ENCODE data around the gene OTOP2. TPM values are rescaled to one million over a fixed set of nuclear protein-coding genes. Genes with fewer than 3 reads are reported as not detected.

OTOP2 gene
- total and polyA plus RNA-seq, 9 donors: not detected

Other genes with a start within 250 kb of the OTOP2 start
- 0.22 TPM for gene CD300LF, start 211.3 kb upstream of the OTOP2 start, total RNA-seq
- gene CD300LF, start 211.3 kb upstream of the OTOP2 start, polyA plus RNA-seq (ENCODE audit: insufficient read depth in 1 of 8, insufficient read length in 8 of 8, low replicate concordance in 1 of 8): under 1 TPM; 0.21 to 0.65 (median 0.47) TPM
- gene RAB37, start 187.0 kb upstream of the OTOP2 start, total RNA-seq: 0.53 TPM
- gene RAB37, start 187.0 kb upstream of the OTOP2 start, polyA plus RNA-seq (ENCODE audit: insufficient read depth in 1 of 8, insufficient read length in 8 of 8, low replicate concordance in 1 of 8): 1 to 10 TPM in 5 of 8 donors, under 1 TPM in 3; 0.80 to 1.7 (median 1.1) TPM
- 3.5 TPM for gene NHERF1, start 175.6 kb upstream of the OTOP2 start, total RNA-seq
- gene NHERF1, start 175.6 kb upstream of the OTOP2 start, polyA plus RNA-seq (ENCODE audit: insufficient read depth in 1 of 8, insufficient read length in 8 of 8, low replicate concordance in 1 of 8): 10 to 100 TPM in 2 of 8 donors, 1 to 10 TPM in 6; 5.3 to 24.4 (median 8.2) TPM
- 34.0 TPM for gene NAT9, start 147.9 kb upstream of the OTOP2 start, total RNA-seq
- 10 to 100 TPM; 35.3 to 48.6 (median 37.7) TPM for gene NAT9, start 147.9 kb upstream of the OTOP2 start, polyA plus RNA-seq (ENCODE audit: insufficient read depth in 1 of 8, insufficient read length in 8 of 8, low replicate concordance in 1 of 8)
- gene GRIN2C, start 64.4 kb upstream of the OTOP2 start, total RNA-seq: 2.3 TPM
- 1 to 10 TPM in 4 of 8 donors, under 1 TPM in 4; 0.64 to 1.6 (median 0.99) TPM for gene GRIN2C, start 64.4 kb upstream of the OTOP2 start, polyA plus RNA-seq (ENCODE audit: insufficient read depth in 1 of 8, insufficient read length in 8 of 8, low replicate concordance in 1 of 8)
- 2.7 TPM for gene FDXR, start 51.3 kb upstream of the OTOP2 start, total RNA-seq
- 1 to 10 TPM; 2.4 to 5.4 (median 3.0) TPM for gene FDXR, start 51.3 kb upstream of the OTOP2 start, polyA plus RNA-seq (ENCODE audit: insufficient read depth in 1 of 8, insufficient read length in 8 of 8, low replicate concordance in 1 of 8)
- gene FADS6, start 30.6 kb upstream of the OTOP2 start, total RNA-seq: not detected
- gene FADS6, start 30.6 kb upstream of the OTOP2 start, polyA plus RNA-seq (ENCODE audit: insufficient read depth in 1 of 8, insufficient read length in 8 of 8, low replicate concordance in 1 of 8): under 1 TPM in 5 of 8 donors, not detected in 3; 0.07 to 0.56 (median 0.09) TPM
- not detected for gene USH1G, start 1.0 kb upstream of the OTOP2 start, total RNA-seq
- gene USH1G, start 1.0 kb upstream of the OTOP2 start, polyA plus RNA-seq (ENCODE audit: insufficient read depth in 1 of 8, insufficient read length in 8 of 8, low replicate concordance in 1 of 8): under 1 TPM in 4 of 8 donors, not detected in 4; 0.02 to 0.53 (median 0.07) TPM
- gene OTOP3, start 11.6 kb downstream of the OTOP2 start, total RNA-seq: not detected
- gene OTOP3, start 11.6 kb downstream of the OTOP2 start, polyA plus RNA-seq (ENCODE audit: insufficient read depth in 1 of 8, insufficient read length in 8 of 8, low replicate concordance in 1 of 8): under 1 TPM in 1 of 8 donors, not detected in 7; 0.89 TPM
- gene HID1, start 48.5 kb downstream of the OTOP2 start, total RNA-seq: 2.7 TPM
- 10 to 100 TPM in 1 of 8 donors, 1 to 10 TPM in 7; 4.3 to 12.6 (median 6.8) TPM for gene HID1, start 48.5 kb downstream of the OTOP2 start, polyA plus RNA-seq (ENCODE audit: insufficient read depth in 1 of 8, insufficient read length in 8 of 8, low replicate concordance in 1 of 8)
- gene CDR2L, start 63.4 kb downstream of the OTOP2 start, total RNA-seq: 3.4 TPM
- gene CDR2L, start 63.4 kb downstream of the OTOP2 start, polyA plus RNA-seq (ENCODE audit: insufficient read depth in 1 of 8, insufficient read length in 8 of 8, low replicate concordance in 1 of 8): 10 to 100 TPM in 2 of 8 donors, 1 to 10 TPM in 6; 7.7 to 12.2 (median 8.9) TPM
- 34.0 TPM for gene MRPL58, start 88.4 kb downstream of the OTOP2 start, total RNA-seq
- gene MRPL58, start 88.4 kb downstream of the OTOP2 start, polyA plus RNA-seq (ENCODE audit: insufficient read depth in 1 of 8, insufficient read length in 8 of 8, low replicate concordance in 1 of 8): 10 to 100 TPM; 17.6 to 25.2 (median 21.1) TPM
- 332 TPM for gene ATP5PD, start 122.7 kb downstream of the OTOP2 start, total RNA-seq
- 100 to 1,000 TPM; 216 to 280 (median 246) TPM for gene ATP5PD, start 122.7 kb downstream of the OTOP2 start, polyA plus RNA-seq (ENCODE audit: insufficient read depth in 1 of 8, insufficient read length in 8 of 8, low replicate concordance in 1 of 8)
- 16.8 TPM for gene KCTD2, start 123.0 kb downstream of the OTOP2 start, total RNA-seq
- 10 to 100 TPM; 19.8 to 24.7 (median 22.2) TPM for gene KCTD2, start 123.0 kb downstream of the OTOP2 start, polyA plus RNA-seq (ENCODE audit: insufficient read depth in 1 of 8, insufficient read length in 8 of 8, low replicate concordance in 1 of 8)
- 4.4 TPM for gene SLC16A5, start 163.7 kb downstream of the OTOP2 start, total RNA-seq
- 10 to 100 TPM in 2 of 8 donors, 1 to 10 TPM in 6; 7.8 to 12.7 (median 8.4) TPM for gene SLC16A5, start 163.7 kb downstream of the OTOP2 start, polyA plus RNA-seq (ENCODE audit: insufficient read depth in 1 of 8, insufficient read length in 8 of 8, low replicate concordance in 1 of 8)
- gene ARMC7, start 185.7 kb downstream of the OTOP2 start, total RNA-seq: 2.4 TPM
- 1 to 10 TPM; 6.2 to 7.9 (median 7.5) TPM for gene ARMC7, start 185.7 kb downstream of the OTOP2 start, polyA plus RNA-seq (ENCODE audit: insufficient read depth in 1 of 8, insufficient read length in 8 of 8, low replicate concordance in 1 of 8)
- 55.6 TPM for gene NT5C, start 207.5 kb downstream of the OTOP2 start, total RNA-seq
- 10 to 100 TPM; 38.3 to 53.8 (median 42.4) TPM for gene NT5C, start 207.5 kb downstream of the OTOP2 start, polyA plus RNA-seq (ENCODE audit: insufficient read depth in 1 of 8, insufficient read length in 8 of 8, low replicate concordance in 1 of 8)
- gene JPT1, start 230.2 kb downstream of the OTOP2 start, total RNA-seq: 138 TPM
- 100 to 1,000 TPM; 223 to 361 (median 294) TPM for gene JPT1, start 230.2 kb downstream of the OTOP2 start, polyA plus RNA-seq (ENCODE audit: insufficient read depth in 1 of 8, insufficient read length in 8 of 8, low replicate concordance in 1 of 8)